Ectodermal cell (in vitro differentiated cells): ENCODE measurements around the gene NANOS2.

Experiments
- H3K27ac ChIP-seq: 2 replicates; pipeline ENCODE4 v1.7.0; 2013; ENCODE audit warnings: mild to moderate bottlenecking, low read depth, low read length; ENCODE audit not compliant: insufficient read depth, poor library complexity, severe bottlenecking
- H3K27me3 ChIP-seq: 2 replicates; pipeline ENCODE4 v1.7.0; 2013; ENCODE audit warnings: mild to moderate bottlenecking, low read length; ENCODE audit not compliant: insufficient read depth, control insufficient read depth, poor library complexity, severe bottlenecking
- H3K36me3 ChIP-seq: one replicate; pipeline ENCODE4 v1.7.0; 2013; ENCODE audit warnings: low read length; ENCODE audit not compliant: control insufficient read depth, insufficient read depth
- H3K4me1 ChIP-seq: one replicate; pipeline ENCODE4 v1.7.0; 2013; ENCODE audit warnings: low read length; ENCODE audit not compliant: control insufficient read depth, insufficient read depth
- H3K4me3 ChIP-seq: 2 replicates; pipeline ENCODE4 v1.7.0; 2013; ENCODE audit warnings: low read depth, low read length, control low read depth; ENCODE audit not compliant: insufficient read depth
- H3K9me3 ChIP-seq: 2 replicates; pipeline ENCODE4 v1.7.0; 2013; ENCODE audit warnings: mild to moderate bottlenecking, low read length, moderate library complexity; ENCODE audit not compliant: control insufficient read depth
- WGBS, 2 experiments: methylation state at CpG; one replicate each; pipeline ENCODE4 v1.1.7; 2013; ENCODE audit warnings: missing lambda C conversion rate in 2 of 2; 5-methylcytosine and 5-hydroxymethylcytosine counted together

Gene NANOS2

DNA sequence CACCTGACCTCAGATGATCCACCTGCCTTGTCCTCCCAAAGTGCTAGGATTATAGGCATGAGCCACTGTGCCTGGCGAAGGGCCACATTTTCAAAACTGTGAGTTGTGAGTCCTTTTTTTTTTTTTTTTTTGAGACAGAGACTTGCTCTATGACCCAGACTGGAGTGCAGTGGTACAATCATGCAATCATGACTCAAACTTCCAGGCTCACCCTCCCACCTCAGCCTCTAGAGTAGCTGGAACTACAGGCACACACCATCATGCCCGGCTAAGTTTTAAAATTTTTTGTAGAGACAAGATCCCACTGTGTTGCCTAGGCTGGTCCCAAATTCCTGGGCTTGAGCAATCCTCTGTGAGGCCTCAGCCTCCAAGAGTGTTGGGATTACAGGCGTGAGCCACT is 8.4 kb downstream of the NANOS2 start:
- WGBS, 2 experiments = 91 to 96% methylated on average over 3 of the region's 3 CpGs
- Histone ChIP-seq H3K9me3 (no peaks in the 10 kb centered on the region), H3K27ac (no peak overlapping the region), H3K4me3 (no peak overlapping the region), H3K27me3 (peaks cover 11% of the 10 kb centered on the region), H3K36me3 (no peaks in the 10 kb centered on the region), H3K4me1 (no peaks in the 10 kb centered on the region)

DNA sequence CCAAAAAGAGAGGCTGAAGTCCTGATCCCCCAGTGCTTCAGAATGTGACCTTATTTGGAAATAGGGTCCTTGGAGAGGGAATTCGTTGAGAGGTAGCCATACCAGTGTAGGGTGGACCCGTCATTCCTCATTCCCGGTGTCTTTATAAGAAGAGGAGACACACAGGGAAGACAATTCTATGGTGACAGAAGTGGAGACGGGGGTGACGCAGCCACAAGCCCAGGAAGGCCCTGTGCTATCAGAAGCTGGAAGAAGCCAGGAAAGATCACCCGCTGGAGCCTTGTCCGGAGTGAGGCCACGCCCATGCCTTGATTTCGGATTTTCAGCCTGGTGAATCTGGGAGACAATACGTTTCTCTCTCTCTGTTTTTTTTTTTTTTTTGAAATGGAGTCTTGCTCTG is 9.6 kb downstream of the NANOS2 start:
- Histone ChIP-seq H3K4me1 (no peaks in the 10 kb centered on the region), H3K27ac (no peak overlapping the region), H3K27me3 (peaks cover 23% of the 10 kb centered on the region), H3K36me3 (peaks cover 7% of the 10 kb centered on the region), H3K9me3 (no peaks in the 10 kb centered on the region), H3K4me3 (no peak overlapping the region)
- 86 to 92% methylated on average over 10 of the region's 10 CpGs for WGBS, 2 experiments

DNA sequence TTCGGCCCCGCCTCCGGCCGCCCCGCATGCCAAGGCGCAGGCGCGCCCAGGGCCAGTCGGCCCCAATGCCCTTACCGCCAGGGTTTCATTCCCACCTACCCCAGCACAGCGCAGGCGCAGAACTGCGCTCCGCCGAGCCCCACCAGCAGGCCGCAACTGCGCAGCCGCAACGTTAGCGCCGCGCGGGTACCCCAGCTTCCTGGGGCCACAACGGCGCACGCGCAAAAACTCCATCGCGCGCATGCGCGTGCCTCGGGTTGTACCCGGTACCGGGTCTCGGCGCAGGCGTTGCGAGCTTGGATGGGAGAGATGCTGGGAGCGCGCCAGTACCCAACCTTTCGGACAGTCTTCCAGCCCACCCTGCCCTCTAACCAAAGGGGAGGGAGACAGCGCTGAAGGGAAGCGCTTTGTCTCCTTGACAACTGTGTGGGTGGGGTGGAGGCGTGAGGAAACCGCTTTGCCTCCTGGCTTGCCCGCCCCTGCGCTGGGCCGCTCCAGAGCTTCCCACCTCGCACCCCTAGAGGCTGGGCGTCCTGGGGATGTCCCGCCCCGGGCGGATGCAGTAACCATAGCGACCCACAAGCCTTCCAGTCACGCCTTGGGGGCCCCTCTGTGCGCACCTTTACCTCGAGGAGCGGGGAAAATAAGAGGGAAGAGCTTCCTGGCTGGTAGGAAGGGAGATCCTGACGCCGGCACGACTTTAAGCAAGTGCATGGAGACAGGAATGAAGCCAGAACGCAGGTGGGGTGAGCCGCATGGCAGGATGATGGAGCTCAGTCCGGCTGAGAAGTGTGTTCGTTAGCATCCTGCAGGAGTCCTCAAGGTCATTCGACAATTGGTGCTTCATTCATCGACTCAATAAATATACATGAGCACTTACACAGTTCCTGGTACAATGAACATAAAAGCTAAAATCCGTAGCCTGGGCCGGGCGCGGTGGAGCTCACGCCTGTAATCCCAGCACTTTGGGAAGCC is 11.6 kb downstream of the NANOS2 start:
- H3K27me3 ChIP-seq = peaks cover 24% of the 10 kb centered on the region
- peaks cover 15% of the 10 kb centered on the region for H3K36me3 ChIP-seq
- H3K27ac ChIP-seq = peak overlapping the region; percentile 45
- H3K4me1 ChIP-seq = no peaks in the 10 kb centered on the region
- no peaks in the 10 kb centered on the region for H3K9me3 ChIP-seq
- H3K4me3 ChIP-seq = peak overlapping the region; percentile 57
- 6 to 7% methylated on average over 73 of the region's 73 CpGs for WGBS, 2 experiments

DNA sequence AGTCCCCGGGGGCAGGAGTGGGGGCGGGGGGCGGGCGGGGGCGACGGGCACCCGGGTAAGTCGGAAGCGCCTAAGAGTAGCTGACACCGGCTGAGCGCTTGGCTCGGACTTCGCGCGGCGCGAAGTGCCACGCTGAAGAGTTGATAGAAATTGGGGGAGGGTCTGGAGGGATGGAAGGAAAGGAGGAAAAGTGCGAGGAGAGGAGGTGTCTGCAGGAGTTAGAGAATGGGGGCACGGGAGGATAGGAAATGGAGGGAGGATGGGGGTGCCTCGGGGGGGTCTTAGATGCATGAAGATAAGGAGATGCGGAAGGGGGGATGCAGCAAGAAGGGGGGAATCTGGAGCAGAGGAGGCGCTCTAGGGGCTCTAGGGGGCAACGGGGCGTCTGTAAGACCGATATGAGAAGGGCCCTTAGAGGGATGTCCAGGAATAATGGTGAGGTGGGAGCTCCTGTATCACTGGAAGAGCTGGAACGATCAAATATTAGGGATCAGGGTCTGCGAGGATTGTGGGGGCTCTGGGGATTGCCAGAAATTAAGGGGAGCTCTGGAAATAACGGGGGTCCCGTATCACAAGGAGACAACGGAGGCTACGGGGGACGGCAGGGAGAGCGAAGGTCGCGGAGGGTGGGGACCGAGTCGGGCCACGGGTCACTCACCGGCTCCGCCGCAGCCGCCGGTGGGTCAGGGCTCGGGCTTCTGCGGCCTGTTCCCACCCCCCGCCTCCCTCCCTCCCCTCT is 12.5 kb downstream of the NANOS2 start, which contains the start of gene MYPOP:
MYPOP (minus strand) TSS at position 702 of the 739 bp plus-strand sequence. CDS start 840 bp downstream, outside the sequence.
- no peaks in the 10 kb centered on the region for H3K9me3 ChIP-seq
- peak within 1 kb of the TSS; percentile 45 for H3K27ac ChIP-seq
- WGBS, 2 experiments = 1% methylated on average over 47 of the region's 47 CpGs
- no peaks in the 10 kb centered on the region for H3K4me1 ChIP-seq
- H3K27me3 ChIP-seq = peaks cover 24% of the 10 kb centered on the region
- peak within 1 kb of the TSS; percentile 57 for H3K4me3 ChIP-seq
- peaks cover 15% of the 10 kb centered on the region for H3K36me3 ChIP-seq

DNA sequence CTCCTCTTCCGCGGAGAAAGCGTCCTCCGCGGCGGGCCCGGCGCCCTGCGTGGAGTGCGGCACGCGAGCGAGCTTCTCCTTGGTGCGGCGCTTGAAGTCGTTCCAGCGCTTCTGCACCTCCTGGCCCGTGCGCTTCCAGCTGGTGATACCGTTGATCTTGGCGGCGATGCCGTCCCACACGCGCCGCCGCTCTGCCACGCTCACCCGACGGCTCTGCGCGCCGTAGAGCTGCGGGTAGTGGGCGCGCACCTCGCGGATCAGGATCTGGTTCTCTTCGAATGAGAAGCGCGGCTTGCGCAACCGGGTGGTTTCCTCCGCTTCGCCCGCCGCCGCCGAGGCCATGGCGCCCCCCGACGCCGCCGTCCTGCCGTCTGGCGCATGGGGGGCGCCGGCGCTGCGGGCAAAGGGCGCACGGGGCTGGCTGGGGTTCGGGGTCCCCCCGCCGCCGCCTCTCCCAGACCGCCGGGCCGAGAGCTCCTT is 13.1 kb downstream of the NANOS2 start:
- peaks cover 15% of the 10 kb centered on the region for H3K36me3 ChIP-seq
- no peaks in the 10 kb centered on the region for H3K4me1 ChIP-seq
- no peaks in the 10 kb centered on the region for H3K9me3 ChIP-seq
- H3K27me3 ChIP-seq = peaks cover 24% of the 10 kb centered on the region
- peak overlapping the region; percentile 49 for H3K4me3 ChIP-seq
- H3K27ac ChIP-seq = no peak overlapping the region
- 2% methylated on average over 69 of the region's 69 CpGs for WGBS, 2 experiments

DNA sequence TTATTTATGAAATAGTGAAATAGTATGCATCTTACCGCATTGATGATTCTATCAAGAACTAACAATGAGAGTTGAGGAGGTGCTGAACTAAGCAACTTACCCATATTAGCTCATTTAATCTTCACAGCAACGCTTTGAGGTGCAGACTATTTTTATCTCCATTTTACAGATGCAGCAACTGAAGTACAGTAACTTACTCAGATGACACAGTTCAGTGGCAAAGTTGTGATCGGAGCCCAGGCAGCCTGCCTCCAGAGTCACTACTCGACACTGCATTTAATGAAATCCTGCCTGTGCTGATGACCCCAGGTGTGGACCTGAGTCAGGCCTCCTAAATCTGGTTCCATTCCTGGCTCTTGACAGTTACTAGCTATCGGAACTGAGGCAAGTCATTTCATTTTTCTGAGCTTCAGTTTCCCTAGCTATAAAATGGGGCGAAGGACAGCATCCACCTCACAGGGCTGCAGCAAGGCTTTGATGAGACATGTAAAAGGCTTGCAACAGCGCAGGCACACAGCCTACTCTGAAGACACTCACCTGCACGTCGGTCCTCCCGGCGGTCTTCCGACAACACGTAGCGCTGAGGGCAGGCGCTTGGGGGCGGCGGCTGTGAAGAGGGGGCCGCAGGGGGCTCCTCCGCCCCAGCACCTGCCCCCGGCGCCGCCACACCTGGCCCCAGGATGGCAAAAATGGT is 13.7 kb downstream of the NANOS2 start:
- no peaks in the 10 kb centered on the region for H3K4me1 ChIP-seq
- peaks cover 15% of the 10 kb centered on the region for H3K36me3 ChIP-seq
- WGBS, 2 experiments = 32 to 34% methylated on average over 22 of the region's 22 CpGs
- peaks cover 24% of the 10 kb centered on the region for H3K27me3 ChIP-seq
- no peak overlapping the region for H3K27ac ChIP-seq
- peak overlapping the region; percentile 49 for H3K4me3 ChIP-seq
- H3K9me3 ChIP-seq = no peaks in the 10 kb centered on the region

DNA sequence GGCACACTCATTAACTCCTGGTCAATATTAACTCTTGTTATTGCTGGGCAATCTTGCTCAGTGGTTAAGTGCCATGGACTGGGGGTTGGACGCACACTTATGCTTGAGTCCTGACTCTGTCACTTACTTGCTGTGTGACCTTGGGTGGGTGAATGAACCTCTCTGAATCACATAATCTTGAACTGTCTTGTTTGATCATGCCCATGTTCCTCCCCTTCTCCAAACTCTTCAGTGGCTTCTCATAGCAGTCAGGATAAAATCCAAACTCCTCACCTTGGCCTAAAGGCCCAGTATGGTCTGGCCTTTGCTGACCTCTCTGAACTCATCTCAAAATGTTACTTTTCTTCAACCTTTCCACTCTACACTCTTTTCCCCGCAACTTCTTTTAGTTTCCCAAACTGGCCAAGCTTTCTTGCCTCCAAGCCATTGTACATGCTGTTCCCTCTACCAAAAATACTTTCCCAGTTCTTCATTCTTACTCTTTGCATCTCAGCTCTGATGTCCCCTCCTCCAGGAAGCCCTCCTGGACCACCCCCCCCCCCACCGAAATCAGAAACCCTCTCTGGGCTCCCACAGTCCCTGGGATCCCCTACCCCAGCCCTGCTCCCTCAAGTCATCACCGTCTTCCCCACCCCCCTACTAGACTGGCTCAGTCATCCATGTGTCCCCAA is 14.5 kb downstream of the NANOS2 start:
- no peak overlapping the region for H3K4me3 ChIP-seq
- no peak overlapping the region for H3K27ac ChIP-seq
- 91 to 96% methylated on average over 3 to 4 of the region's 4 CpGs for WGBS, 2 experiments
- H3K4me1 ChIP-seq = no peaks in the 10 kb centered on the region
- no peaks in the 10 kb centered on the region for H3K9me3 ChIP-seq
- H3K27me3 ChIP-seq = peaks cover 24% of the 10 kb centered on the region
- H3K36me3 ChIP-seq = peaks cover 15% of the 10 kb centered on the region

DNA sequence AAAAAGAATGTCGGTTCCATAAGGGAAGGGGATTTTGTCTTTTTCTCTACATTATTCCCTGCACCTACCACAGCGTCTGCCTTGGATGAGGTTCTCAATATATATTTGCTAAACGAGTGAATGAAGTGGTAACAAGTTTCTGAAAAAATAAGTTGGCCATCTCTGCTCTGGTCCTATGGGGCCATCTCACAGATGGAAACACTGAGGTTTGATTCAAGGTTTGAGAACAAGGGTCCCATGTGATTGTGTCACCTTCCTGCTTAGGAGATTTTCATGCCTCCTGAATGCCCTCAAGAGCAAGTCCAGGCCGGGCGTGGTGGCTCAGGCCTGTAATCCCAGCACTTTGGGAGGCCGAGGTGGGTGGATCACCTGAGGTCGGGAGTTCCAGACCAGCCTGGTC is 15.3 kb downstream of the NANOS2 start:
- peaks cover 24% of the 10 kb centered on the region for H3K27me3 ChIP-seq
- no peaks in the 10 kb centered on the region for H3K9me3 ChIP-seq
- H3K27ac ChIP-seq = no peak overlapping the region
- WGBS, 2 experiments = 97 to 98% methylated on average over 7 of the region's 7 CpGs
- no peak overlapping the region for H3K4me3 ChIP-seq
- peaks cover 15% of the 10 kb centered on the region for H3K36me3 ChIP-seq
- H3K4me1 ChIP-seq = no peaks in the 10 kb centered on the region

DNA sequence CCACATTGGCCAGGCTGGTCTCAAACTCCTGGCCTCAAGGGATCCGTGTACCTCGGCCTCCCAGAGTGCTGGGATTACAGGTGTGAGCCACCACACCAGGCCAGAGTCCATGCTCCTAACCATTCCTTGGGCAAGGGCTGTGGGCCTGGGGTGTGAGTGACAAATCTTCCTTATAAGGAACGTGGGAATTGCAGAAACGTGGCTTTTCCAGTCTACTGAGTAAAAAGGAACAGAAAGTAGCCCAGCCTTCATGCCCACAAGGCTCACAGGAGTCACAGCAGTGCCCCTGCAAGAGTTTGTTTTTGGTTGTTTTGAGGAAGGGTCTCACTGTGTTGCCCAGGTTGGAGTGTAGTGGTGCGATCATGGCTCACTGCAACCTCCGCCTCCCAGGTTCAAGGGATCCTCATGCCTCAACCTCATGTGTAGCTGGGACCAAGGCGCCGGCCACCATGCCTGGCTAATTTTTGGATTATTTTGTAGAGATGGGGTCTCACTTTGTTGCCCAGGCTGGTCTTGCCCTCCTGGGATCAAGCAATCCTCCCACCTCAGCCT is 17.2 kb downstream of the NANOS2 start:
- Histone ChIP-seq H3K27ac (no peak overlapping the region), H3K36me3 (peaks cover 15% of the 10 kb centered on the region), H3K9me3 (no peaks in the 10 kb centered on the region), H3K27me3 (peaks cover 24% of the 10 kb centered on the region), H3K4me3 (no peak overlapping the region), H3K4me1 (no peaks in the 10 kb centered on the region)
- WGBS, 2 experiments = 90 to 96% methylated on average over 8 of the region's 8 CpGs
